OCI-LY1 (cell line): ENCODE data around the gene SLC27A1.

Experiments used
- H2AFZ ChIP-seq: fragments of 200-600 bp; sonication (generic), shearing (Covaris generic); 2 replicates; pipeline ENCODE4 v1.6.0; 2014; ENCODE audit warnings: antibody characterized with exemption, mild to moderate bottlenecking, low read length
- H3F3A ChIP-seq: fragments of 200-600 bp; sonication (generic), shearing (Covaris generic); 2 replicates; pipeline ENCODE4 v1.6.0; 2014; ENCODE audit warnings: mild to moderate bottlenecking, antibody characterized with exemption, low read length, moderate library complexity; ENCODE audit not compliant: insufficient read depth
- H3K27ac ChIP-seq: fragments of 200-600 bp; sonication (generic); 2 replicates; pipeline ENCODE4 v1.5.1; 2014; ENCODE audit warnings: low read length, mixed run types, mild to moderate bottlenecking, low read depth; ENCODE audit not compliant: poor library complexity, severe bottlenecking
- H3K27me3 ChIP-seq: fragments of 200-600 bp; sonication (generic); 2 replicates; pipeline ENCODE4 v1.6.0; 2014; ENCODE audit warnings: antibody characterized with exemption, mild to moderate bottlenecking, low read length, moderate library complexity; ENCODE audit not compliant: insufficient read depth
- H3K36me3 ChIP-seq: fragments of 200-600 bp; sonication (generic); 2 replicates; pipeline ENCODE4 v1.6.1; 2014; ENCODE audit warnings: mild to moderate bottlenecking, antibody characterized with exemption, low read length, moderate library complexity, mixed read lengths; ENCODE audit not compliant: insufficient read depth
- H3K4me1 ChIP-seq: fragments of 200-600 bp; sonication (generic); 2 replicates; pipeline ENCODE4 v1.5.1; 2014; ENCODE audit warnings: mild to moderate bottlenecking, low read length, moderate library complexity; ENCODE audit not compliant: insufficient read depth, severe bottlenecking
- H3K4me2 ChIP-seq: fragments of 200-600 bp; sonication (generic), shearing (Covaris generic); 2 replicates; pipeline ENCODE4 v1.6.1; 2014; ENCODE audit warnings: low read length
- H3K4me3 ChIP-seq: fragments of 200-600 bp; sonication (generic); 2 replicates; pipeline ENCODE4 v1.5.1; 2014; ENCODE audit warnings: low read length, low read depth, mild to moderate bottlenecking, mixed read lengths; ENCODE audit not compliant: poor library complexity, severe bottlenecking
- H3K79me2 ChIP-seq: fragments of 200-600 bp; shearing (Covaris generic); 2 replicates; pipeline ENCODE4 v1.6.1; 2016; ENCODE audit warnings: mixed run types, low read length, mixed read lengths; ENCODE audit not compliant: insufficient read depth
- H3K9ac ChIP-seq: fragments of 200-600 bp; sonication (generic), shearing (Covaris generic); 2 replicates; pipeline ENCODE4 v1.6.1; 2014; ENCODE audit warnings: mild to moderate bottlenecking, low read length, mixed read lengths
- H3K9me2 ChIP-seq: fragments of 200-600 bp; sonication (generic), shearing (Covaris generic); 2 replicates; pipeline ENCODE4 v1.6.1; 2014; ENCODE audit warnings: low read depth, mild to moderate bottlenecking, low read length, mixed read lengths
- H3K9me3 ChIP-seq: fragments of 200-600 bp; shearing (Covaris generic); 2 replicates; pipeline ENCODE4 v1.6.1; 2014; ENCODE audit warnings: low read length, mixed read lengths
- H4K20me1 ChIP-seq: fragments of 200-600 bp; sonication (generic), shearing (Covaris generic); 2 replicates; pipeline ENCODE4 v1.6.0; 2016; ENCODE audit warnings: mild to moderate bottlenecking, low read length; ENCODE audit not compliant: insufficient read depth
- EZH2 ChIP-seq: fragments of 200-600 bp; sonication (generic), shearing (Covaris generic); IDR thresholded peaks from 2 replicates; pipeline ENCODE4 v1.8.0; 2017; ENCODE audit warnings: borderline replicate concordance, mixed run types, mild to moderate bottlenecking, antibody characterized with exemption, low read length, moderate library complexity, mixed read lengths
- TF ChIP-seq, protein P1 (sequence below): fragments of 200-600 bp; sonication (generic), shearing (Covaris generic); IDR thresholded peaks from 2 replicates; pipeline ENCODE4 v1.5.1; 2017; ENCODE audit warnings: mild to moderate bottlenecking, antibody characterized with exemption, low read length, moderate library complexity, mixed read lengths

SLC27A1 gene

DNA sequence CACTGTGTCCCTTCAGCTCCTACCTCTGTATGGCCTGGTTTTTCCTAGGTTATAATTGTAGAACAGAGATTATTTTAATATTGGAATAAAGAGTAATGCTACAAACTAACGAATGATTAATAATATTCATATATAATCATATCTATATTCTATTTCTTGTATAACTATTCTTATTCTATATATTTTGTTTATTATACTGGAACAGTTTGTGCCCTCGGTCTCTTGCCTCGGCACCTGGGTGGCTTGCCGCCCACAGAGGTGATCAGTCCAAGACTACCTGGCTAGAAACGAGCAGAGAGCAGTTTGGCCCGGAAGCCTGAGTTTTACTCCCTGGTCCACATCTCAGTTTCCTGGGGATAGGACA is 3.9 kb upstream of the SLC27A1 start:
- no peak overlapping the region for H2AFZ ChIP-seq
- no peaks in the 10 kb centered on the region for H4K20me1 ChIP-seq
- no peaks in the 10 kb centered on the region for H3F3A ChIP-seq
- TF ChIP-seq EZH2, result no peak
- TF ChIP-seq, protein P1, sequence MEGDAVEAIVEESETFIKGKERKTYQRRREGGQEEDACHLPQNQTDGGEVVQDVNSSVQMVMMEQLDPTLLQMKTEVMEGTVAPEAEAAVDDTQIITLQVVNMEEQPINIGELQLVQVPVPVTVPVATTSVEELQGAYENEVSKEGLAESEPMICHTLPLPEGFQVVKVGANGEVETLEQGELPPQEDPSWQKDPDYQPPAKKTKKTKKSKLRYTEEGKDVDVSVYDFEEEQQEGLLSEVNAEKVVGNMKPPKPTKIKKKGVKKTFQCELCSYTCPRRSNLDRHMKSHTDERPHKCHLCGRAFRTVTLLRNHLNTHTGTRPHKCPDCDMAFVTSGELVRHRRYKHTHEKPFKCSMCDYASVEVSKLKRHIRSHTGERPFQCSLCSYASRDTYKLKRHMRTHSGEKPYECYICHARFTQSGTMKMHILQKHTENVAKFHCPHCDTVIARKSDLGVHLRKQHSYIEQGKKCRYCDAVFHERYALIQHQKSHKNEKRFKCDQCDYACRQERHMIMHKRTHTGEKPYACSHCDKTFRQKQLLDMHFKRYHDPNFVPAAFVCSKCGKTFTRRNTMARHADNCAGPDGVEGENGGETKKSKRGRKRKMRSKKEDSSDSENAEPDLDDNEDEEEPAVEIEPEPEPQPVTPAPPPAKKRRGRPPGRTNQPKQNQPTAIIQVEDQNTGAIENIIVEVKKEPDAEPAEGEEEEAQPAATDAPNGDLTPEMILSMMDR, result no peak
- no peak overlapping the region for H3K27ac ChIP-seq
- H3K27me3 ChIP-seq, result no peaks in the 10 kb centered on the region
- no peaks in the 10 kb centered on the region for H3K36me3 ChIP-seq
- H3K9me2 ChIP-seq, result no peaks in the 10 kb centered on the region
- H3K4me2 ChIP-seq, result no peak overlapping the region
- H3K9me3 ChIP-seq, result no peaks in the 10 kb centered on the region
- no peak overlapping the region for H3K4me3 ChIP-seq
- peaks cover 12% of the 10 kb centered on the region for H3K4me1 ChIP-seq
- H3K9ac ChIP-seq, result no peak overlapping the region
- no peaks in the 10 kb centered on the region for H3K79me2 ChIP-seq

DNA sequence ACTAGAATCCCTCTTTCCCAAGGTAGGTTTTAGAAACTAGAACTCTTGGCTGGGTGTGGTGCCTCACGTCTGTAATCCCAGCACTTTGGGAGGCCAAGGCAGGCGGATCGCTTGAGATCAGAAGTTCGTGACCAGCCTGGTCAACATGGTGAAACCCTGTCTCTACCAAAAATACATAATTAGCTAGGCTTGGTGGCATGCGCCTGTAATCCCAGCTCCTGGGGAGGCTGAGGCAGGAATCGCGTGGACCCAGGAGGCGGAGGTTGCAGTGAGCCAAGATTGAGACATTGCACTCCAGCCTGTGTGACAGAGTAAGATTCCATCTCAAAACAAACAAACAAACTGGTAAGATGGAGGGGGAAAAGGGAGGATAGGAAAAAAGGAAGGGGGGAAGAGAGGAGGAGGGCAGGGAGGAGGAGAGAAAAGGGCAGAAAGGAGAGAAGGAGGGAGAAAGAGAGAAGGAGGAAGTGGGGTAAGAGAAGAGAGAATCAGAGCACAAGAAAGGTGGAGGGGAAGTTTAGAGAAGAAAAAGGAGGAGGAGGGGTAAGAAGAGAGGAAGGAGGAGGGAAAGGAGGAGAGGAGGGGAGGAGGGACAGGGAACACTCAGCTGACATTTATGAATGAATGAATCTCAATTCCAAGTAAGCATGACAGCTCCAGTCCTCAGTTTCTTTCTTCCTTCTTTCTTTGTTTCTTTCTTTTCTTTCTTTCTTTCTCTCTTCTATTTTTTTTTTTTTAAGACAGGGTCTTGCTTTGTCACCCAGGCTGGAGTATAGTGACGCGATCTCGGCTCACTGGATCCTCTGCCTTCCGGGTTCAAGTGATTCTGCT is 2.6 kb upstream of the SLC27A1 start:
- no peaks in the 10 kb centered on the region for H3K36me3 ChIP-seq
- H2AFZ ChIP-seq, result no peak overlapping the region
- no peaks in the 10 kb centered on the region for H3K9me3 ChIP-seq
- TF ChIP-seq, protein P1, result no peak
- no peak for TF ChIP-seq EZH2
- no peak overlapping the region for H3K9ac ChIP-seq
- no peaks in the 10 kb centered on the region for H3K9me2 ChIP-seq
- no peaks in the 10 kb centered on the region for H3K79me2 ChIP-seq
- H3K27me3 ChIP-seq, result peaks cover 4% of the 10 kb centered on the region; the same call in 1 of the 2 replicates
- peaks cover 12% of the 10 kb centered on the region for H3K4me1 ChIP-seq
- no peaks in the 10 kb centered on the region for H4K20me1 ChIP-seq
- H3K4me2 ChIP-seq, result no peak overlapping the region
- H3K4me3 ChIP-seq, result no peak overlapping the region
- H3K27ac ChIP-seq, result no peak overlapping the region
- no peaks in the 10 kb centered on the region for H3F3A ChIP-seq

DNA sequence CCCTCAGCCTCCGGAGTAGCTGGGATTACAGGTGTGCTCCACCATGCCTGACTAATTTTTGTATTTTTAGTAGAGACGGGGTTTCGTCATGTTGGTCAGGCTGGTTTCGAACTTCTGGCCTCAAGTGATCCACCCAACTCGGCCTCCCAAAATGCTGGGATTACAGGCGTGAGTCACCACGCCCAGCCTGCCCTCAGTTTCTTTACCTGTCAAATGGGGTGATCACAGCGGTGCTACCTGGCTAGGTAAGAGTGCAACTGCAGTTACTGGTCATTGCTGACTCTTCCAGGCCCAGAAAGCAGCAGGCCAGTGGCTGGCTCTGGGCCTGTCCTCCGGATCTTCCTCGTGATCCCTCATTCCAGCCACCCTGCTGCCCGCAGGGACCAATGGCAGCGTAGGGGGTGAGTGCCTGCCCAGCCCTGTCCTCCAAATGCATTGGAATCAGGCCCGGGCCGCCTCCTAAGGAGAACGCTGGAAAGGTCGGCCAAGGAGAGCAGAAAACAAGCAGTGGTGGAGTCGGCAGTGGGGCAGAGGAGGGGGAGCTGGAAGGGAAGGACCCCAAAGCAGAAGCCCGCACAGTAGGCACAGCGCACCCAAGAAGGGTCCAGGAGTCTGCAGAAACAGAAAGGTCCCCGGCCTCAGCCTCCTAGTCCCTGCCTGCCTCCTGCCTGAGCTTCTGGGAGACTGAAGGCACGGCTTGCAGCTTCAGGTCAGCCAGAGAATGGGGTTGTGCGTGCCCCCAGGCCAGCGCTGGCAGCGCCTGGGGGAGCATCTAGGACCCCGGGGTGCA is 1.8 kb upstream of the SLC27A1 start:
- Histone ChIP-seq H3F3A (no peaks in the 10 kb centered on the region), H4K20me1 (no peaks in the 10 kb centered on the region), H3K9me3 (no peaks in the 10 kb centered on the region), H2AFZ (no peak overlapping the region), H3K4me3 (no peak overlapping the region), H3K9me2 (no peaks in the 10 kb centered on the region), H3K36me3 (no peaks in the 10 kb centered on the region), H3K4me1 (peaks cover 12% of the 10 kb centered on the region), H3K27ac (no peak overlapping the region), H3K27me3 (peaks cover 4% of the 10 kb centered on the region; the same call in 1 of the 2 replicates), H3K9ac (no peak overlapping the region), H3K79me2 (no peaks in the 10 kb centered on the region), H3K4me2 (no peak overlapping the region)
- TF ChIP-seq EZH2, result no peak
- TF ChIP-seq, protein P1, result no peak
